Testis (tissue), 2 donors: ENCODE measurements around the gene TLX1.

Experiments
- CTCF ChIP-seq, 3 experiments: fragments of 450-650 bp in 2 of 3; fragments of 200-600 bp in 1 of 3; sonication (generic) in 1 of 3; IDR thresholded peaks; one replicate each; pipeline ENCODE4 v1.5.1; 2016 to 2019; ENCODE audit warnings: antibody characterized with exemption in 3 of 3, mild to moderate bottlenecking in 2 of 3, moderate library complexity in 1 of 3
- POLR2A ChIP-seq: fragments of 450-650 bp; IDR thresholded peaks from one replicate; pipeline ENCODE4 v1.6.1; 2017; ENCODE audit warnings: antibody characterized with exemption, mild to moderate bottlenecking, moderate library complexity

- TF ChIP-seq CTCF (IDR thresholded peaks at IDR 0.05) (no peak), POLR2A (no peak)
Measured at GRCh38 chr10:101152316-101152715, 21.2 kb downstream of the TLX1 start.
